HG02852 (cell line): ENCODE data around the gene ATP11A.
A peak's percentile ranks its signal among the peaks of the same experiment; 100 is the strongest.
"Not testable (repeated sequence)": the region's sequence is repeated elsewhere in the genome, so short reads cannot be mapped to it uniquely, and the experiment has no call there.

Experiments
- ATAC-seq: cut with Tn5 transposase; IDR thresholded peaks from one replicate; pipeline ENCODE4 v1.9.1; 2021; ENCODE audit warnings: mild to moderate bottlenecking, moderate library complexity; ENCODE audit not compliant: unreplicated experiment

Gene ATP11A

DNA sequence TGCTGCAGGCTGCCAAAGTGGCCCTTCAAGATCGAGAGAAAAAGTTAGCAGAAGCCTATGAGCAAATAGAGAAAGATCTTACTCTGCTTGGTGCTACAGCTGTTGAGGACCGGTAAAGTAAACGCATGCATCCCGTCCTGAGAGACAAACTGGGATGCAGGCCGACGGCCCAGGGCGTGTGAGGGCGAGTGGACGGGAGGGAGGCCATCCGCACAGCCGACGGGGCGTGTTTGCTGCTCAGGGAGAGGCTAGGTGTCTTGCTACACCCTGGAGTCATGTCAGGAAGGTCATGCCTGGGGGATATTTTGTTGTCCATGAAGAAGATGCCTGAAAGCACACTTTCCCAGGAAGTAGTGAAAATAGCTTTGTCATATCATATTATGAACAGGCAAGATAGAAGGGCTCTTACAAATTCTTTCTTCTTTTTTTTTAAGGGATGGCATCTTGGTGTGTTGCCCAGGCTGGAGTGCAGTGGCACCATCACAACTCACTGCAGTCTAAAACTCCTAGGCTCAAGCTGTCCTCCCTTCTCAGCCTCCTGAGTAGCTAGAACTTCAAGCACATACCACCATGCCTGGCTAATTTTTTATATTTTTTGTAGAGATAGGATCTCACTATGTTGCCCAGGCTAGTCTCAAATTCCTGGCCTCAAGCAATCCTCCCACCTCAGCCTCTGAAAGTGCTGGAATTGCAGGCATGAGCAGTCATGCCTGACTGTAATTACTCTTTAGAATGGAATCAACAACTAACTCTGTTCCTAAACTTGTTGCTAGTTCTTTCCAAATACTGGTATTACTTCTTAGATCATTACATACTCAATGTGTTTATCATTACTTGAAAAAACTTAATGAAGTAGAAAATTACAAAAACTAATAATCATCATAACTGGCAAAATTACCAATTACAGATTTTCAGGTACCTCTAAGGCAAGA is 161.5 kb downstream of the ATP11A start:
- no peak for ATAC-seq

DNA sequence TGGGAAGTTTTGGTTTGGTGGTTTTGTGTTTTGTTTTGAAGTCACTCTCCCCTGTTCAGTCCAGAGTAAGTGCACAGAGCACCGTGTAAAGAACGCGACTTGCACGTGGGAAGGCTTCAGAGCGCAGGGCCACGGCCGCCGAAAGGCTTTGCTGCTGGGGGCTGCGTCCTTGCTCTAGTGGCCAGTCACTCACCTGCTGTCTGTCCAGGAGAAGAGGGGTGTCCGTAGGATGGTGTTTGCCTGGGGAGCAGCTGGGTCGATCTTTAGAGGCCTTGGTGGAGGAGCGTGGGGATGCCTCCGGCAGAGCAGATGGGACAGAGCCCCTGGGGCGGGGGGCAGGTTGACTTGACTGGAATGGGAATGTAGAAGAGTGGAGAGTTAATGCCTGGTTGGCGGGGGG is 162.6 kb downstream of the ATP11A start:
- ATAC-seq: no peak

DNA sequence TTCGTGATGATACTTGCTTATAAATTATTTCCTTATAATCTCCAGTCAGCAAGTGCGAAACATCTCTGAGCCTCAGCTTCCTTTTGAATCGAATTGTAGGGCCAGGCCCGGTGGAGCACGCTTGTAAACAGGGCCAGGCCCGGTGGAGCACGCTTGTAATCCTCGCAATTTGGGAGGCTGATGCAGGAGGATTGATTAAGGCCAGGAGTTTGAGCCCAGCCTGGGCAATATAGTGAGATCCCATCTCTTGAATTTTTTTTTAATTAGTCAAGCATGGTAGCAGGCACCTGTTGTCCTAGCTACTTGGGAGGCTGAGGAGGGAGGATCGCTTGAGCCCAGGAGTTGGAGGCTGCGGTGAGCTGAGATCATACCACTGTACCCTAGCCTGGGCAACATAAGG is 163.0 kb downstream of the ATP11A start:
- no peak for ATAC-seq

DNA sequence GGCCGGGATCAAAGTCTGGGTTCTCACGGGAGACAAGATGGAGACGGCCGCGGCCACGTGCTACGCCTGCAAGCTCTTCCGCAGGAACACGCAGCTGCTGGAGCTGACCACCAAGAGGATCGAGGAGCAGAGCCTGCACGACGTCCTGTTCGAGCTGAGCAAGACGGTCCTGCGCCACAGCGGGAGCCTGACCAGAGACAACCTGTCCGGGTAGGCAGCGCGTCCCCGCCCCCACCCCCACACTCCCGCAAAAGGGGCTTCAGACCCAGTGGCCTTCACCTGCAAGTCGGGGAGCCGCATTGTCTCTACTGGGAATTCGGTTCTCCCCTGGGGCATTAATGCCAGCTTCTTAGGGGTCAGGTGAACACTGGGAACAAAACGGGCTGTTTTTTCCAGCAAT is 164.5 kb downstream of the ATP11A start:
- ATAC-seq: no peak

DNA sequence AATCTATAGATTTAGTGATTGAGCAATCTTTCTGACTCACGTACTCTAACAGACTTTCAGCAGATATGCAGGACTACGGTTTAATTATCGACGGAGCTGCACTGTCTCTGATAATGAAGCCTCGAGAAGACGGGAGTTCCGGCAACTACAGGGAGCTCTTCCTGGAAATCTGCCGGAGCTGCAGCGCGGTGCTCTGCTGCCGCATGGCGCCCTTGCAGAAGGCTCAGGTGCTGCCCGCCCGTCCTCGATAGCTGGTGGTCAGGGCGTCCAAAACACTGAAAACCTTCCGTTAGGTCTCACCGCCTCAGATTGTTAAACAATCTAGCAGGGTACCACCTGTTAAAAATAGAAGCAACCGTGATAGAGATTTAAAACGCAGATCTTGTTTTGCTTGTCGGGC is 166.0 kb downstream of the ATP11A start:
- ATAC-seq: no peak

DNA sequence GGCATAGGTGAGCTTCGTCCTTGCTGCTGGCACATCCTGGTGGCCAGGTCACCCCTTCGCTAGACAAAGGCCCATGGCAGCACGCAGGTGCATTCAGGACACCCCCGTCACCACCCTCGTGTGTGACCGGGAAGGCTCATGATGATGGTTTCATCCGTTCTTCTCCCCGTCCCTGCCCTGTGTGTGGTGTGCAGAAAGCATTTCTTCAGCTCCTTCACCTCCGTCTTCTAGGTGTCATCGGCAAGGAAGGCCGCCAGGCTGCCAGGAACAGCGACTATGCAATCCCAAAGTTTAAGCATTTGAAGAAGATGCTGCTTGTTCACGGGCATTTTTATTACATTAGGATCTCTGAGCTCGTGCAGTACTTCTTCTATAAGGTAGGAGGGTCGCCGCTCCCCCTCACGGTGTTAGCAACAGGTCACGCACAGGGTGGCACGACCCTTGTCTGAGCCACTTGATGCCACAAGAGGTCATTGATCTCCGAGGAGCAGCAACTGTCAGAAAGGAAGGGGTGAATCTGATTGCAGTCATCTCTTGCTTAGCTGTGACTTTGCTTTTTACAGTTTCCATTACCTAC is 168.2 kb downstream of the ATP11A start:
- ATAC-seq: no peak

DNA sequence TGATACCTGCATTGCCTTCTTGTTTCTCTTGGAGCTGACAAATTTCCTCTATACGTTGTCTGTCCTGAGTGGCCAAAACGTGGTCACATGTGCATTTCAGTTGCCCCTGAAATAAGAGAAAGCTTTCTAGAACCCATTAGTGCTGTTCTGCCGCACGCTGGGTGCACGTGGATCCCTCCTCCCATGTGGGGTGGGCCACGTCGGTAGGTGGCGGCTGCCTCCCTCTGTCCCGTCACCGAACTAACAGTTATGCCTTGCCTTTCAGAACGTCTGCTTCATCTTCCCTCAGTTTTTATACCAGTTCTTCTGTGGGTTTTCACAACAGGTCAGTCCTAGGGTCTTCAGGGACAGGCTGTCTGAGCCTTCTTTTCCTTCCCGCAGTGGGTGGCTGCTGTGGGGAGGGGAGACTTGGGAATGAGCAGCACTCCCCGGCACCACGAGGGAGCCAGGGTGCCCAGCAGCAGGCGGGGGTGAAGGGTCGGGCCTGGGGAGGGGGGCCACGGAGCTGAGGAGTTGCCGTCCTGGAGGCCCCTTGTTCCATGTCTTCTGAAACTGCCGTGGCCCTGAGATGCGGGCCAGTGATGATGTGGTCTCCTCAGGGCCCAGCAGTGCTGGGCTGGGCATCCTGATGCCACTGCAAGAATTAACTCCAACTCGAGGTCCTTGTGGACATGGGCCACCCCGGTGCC is 169.4 kb downstream of the ATP11A start:
- no peak for ATAC-seq

DNA sequence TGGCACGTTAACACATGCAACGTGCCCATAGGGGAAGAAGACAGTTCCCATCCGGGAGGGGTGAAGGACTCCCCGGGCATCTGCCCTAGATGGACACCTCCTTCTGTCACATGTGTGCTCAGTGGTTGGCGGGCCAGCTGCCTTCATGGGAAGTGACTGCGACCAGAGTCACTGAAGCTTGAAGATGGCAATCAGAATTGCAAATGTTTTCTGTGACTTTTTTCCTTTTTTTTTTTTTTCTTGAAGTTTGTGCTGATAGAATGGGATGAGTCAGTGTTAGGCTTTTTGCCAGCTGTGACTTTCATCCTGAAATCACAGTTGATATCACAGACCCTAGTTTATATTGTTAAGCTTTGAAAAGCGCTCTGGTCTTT is 170.0 kb downstream of the ATP11A start:
- peak; percentile 90 for ATAC-seq

DNA sequence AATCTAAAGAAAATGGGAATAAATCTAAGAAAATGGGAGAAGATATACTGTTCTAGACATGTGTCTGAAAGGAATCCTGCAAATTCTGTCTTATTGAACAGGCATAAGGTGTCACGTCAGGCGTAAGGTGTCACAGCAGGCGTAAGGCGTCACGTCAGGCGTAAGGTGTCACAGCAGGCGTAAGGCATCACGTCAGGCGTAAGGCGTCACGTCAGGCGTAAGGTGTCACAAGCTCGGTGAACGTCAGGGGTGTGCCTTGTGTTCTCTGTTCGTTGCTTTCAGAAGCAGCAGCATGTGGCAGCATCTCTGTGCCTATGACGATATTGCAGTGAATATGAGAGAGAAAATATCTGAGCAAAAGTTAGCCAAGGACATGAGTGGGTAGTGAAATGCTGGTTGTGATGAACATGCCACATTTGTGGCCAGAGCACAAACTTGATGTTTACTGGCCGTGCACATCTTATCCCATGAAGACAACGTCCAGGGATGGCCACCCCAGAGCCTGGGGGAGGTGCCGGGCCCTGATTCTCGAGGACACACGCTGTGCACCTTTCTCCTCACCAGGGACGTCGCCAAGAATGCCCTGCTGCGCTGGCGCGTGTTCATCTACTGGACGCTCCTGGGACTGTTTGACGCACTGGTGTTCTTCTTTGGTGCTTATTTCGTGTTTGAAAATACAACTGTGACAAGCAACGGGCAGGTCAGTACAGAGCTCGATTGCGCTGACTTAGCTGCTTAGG is 172.2 kb downstream of the ATP11A start:
- ATAC-seq: no peak

DNA sequence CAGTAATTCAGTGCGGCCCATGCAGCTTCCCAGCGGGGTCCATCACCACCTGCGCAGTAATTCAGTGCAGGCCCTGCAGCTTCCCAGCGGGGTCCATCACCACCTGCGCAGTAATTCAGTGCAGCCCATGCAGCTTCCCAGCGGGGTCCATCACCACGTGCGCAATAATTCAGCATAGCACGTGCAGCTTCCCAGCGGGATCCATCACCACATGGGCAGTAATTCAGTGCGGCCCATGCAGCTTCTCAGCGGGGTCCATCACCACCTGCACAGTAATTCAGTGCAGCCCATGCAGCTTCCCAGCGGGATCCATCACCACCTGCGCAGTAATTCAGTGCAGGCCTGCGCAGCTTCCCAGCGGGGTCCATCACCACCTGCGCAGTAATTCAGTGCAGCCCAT is 173.5 kb downstream of the ATP11A start:
- not testable (repeated sequence) for ATAC-seq

DNA sequence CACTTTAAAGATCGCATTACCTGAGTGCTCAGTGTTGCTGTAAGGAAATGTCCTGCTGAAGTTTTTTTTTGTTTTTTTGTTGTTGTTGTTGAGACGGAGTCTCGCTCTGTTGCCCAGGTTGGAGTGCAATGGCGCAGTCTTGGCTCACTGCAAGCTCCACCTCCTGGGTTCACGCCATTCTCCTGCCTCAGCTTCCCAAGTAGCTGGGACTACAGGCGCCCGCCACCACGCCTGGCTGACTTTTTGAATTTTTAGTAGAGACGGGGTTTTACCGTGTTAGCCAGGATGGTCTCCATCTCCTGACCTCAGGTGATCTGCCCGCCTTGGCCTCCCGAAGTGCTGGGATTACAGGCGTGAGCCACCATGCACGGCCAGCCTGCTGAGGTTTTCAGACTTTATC is 175.6 kb downstream of the ATP11A start:
- not testable (repeated sequence) for ATAC-seq

DNA sequence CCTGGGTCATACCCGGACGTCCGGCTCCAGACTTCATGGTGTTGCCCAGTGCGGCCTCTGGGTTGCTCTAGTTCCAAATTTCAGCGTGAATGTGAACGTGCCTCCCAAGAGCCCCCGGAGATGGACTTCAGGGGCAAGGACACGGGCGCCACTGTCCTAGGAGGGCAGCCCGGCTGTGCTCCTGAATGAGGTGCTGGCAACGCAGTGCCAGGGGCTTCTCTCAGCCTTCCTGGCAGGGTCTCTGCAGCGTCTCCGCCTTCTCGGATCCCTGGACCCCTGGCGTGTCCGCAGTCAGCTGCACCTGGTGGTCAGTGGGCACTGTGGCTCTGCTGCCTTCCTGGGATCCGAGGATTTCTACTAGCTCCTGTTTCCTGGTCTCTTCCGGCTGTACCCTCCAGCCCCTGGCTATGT is 177.5 kb downstream of the ATP11A start:
- ATAC-seq: no peak

DNA sequence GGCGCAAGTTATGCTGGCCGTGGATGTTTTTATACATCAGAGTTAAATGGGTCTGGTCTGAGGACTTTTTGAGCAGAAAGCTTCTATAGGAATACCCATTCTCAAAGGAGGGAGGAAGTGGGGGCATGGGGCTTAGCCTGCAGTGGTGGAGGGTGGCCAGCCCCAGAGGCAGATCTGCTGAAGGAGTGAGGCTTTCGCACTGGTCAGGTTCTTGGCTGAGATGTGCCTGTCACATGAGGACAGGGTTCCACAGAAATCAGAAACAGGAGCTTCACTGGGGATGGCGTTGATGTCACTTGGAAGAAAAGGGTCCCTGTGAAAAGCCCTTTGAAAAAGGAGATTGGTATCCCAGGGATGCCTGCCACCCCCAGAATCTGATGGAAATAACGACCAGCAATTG is 178.5 kb downstream of the ATP11A start:
- ATAC-seq: no peak

DNA sequence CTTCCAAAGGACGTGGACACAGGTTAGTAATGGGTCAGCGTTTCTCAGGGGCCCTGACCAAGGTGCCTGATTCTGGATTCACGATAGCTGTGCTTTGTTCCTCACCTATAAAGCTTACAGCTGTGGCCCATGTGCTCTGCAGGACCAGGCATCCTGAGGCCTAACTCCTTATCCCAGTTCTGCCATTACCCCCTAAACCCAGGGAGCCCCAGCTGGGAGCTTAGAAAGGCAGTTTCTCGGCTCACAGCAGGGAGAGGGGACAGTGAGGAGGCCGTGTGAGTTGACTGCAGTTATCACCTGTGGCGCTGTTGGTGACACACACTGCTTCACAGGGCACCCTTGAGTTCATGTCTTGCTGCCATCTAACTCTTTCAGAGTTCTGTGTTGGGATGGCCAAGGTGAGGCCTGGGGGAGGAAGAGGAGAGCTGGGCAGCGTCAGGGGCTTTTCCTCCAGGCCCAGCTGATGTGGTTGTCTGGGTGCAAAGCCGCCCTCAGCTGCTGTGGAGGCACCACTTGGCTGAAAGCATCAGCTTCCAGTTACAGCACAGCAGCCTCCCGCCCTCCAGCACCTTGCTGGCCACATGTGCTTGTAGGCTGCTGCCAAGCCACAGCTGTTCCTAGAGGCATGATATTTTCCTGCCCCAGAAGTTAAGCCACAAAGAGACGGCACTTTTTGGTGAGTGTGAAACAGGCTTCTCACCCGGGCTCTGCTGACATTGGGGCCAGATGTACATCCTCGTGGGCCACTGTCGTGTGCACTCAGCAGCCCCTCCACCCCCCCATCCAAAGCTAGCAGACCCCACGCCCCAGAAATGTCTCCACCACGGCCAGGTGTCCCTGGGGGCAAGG is 179.6 kb downstream of the ATP11A start:
- no peak for ATAC-seq

DNA sequence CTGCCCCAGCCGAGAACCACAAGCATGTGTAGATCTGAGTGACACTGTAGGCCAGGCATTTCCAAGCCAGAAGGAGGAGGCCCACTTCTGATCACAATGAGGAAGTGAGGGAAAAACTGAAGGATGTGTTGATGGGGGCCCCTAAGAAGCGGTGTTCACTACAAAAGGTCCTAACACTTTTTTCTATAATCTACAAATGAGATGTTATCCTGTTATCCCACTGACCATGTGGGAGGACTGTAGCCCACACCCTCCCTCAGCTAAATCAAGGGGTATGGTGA is 180.2 kb downstream of the ATP11A start:
- ATAC-seq: no peak

DNA sequence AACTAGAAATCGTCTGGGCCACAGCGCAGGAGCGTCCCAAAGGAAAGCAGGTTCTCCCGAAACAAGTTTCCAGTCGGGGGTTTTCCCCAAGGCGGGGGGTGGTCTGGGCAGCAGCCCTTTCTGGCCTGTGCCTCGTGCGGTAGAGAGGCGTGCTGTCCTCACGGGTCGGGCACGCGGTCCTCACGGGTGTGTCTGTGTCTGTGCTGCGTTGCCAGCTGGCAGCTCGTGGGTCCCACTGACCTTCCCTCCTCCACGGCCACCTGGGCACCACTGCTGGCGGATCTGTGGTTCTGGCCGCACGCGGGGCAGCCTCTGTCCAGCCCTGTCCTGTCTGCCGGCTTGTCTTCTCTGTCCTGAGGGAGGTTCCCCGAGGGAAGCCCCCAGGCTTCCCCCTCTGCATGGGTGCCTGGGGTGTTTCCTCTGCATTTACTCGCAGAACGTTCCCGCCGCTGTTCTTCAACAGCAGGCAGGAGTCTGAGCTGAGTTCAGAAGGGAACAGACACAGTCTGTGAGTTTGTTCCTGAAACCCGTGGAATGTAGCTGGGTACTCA is 181.0 kb downstream of the ATP11A start:
- no peak for ATAC-seq

DNA sequence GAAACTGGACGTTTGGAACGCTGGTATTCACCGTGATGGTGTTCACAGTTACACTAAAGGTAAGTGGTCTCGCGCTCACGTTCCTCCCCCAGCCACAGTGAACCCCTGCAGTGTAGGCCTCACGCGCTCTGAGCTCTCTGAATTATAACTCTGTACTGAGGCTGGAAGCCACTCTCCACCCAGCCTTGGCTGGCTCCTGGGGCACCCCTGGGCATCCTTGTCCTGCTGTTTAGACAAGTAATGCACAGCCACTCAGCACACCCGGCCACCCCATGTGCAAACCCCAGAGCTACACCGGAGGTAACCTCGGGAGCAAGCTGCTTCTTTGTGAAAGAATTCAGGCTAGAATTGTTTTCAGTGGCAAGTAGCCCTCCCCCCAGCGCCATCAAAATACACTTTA is 181.9 kb downstream of the ATP11A start:
- ATAC-seq: no peak

DNA sequence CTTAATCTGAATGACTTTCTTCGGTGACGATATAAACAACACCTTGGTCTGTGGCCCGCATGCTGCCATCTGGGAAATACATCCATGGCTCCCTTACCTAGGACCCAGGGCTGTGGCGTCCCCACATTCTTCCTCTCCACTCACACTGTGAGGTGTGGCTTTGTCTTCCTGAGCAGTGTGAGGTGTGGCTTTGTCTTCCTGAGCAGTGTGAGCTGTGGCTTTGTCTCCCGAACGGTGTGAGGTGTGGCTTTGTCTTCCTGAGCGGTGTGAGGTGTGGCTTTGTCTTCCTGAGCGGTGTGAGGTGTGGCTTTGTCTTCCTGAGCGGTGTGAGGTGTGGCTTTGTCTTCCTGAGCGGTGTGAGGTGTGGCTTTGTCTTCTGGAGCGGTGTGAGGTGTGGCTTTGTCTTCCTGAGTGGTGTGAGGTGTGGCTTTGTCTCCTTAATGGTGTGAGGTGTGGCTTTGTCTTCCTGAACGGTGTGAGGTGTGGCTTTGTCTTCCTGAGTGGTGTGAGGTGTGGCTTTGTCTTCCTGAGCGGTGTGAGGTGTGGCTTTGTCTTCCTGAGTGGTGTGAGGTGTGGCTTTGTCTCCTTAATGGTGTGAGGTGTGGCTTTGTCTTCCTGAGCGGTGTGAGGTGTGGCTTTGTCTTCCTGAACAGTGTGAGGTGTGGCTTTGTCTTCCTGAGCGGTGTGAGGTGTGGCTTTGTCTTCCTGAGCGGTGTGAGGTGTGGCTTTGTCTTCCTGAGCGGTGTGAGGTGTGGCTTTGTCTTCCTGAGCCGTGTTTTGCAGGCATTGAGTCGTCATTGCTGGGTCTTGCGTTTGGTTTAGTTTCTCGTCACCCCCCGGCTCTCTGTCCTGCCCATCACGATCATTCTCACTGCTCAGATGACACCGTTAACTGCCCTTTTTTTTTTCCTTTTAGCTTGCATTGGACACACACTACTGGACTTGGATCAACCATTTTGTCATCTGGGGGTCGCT is 183.1 kb downstream of the ATP11A start:
- not testable (repeated sequence) for ATAC-seq
